C4-2B (cell line): ENCODE data around the gene MAPKAPK3.

Experiments
- ZFX ChIP-seq: fragments of 450-650 bp; IDR thresholded peaks from 2 replicates; pipeline ENCODE4 v1.6.1; 2017
- TF ChIP-seq, protein P1 (sequence below): fragments of 450-650 bp; conservative IDR thresholded peaks from 2 replicates; pipeline ENCODE4 v1.5.1; 2017; ENCODE audit warnings: mild to moderate bottlenecking

DNA sequence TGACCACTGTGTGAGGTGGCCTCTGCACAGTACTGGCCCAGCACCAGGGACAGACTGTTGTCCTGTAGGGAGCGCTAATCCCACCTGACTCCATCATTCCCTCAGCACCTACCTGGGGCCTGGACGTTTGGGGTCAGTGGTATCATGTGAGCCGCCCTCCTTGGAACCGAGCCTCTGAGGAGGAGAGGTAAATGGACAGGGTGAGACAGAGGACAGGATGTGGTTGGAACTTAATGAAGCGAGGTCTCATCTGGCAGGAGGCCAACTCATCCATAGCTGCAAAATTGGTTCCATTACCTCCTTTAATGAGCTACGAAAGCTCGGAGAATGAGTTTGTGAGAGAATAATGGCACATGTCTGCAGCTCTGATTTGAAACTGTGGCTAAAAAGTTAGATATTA, 13.9 kb downstream of the MAPKAPK3 start:
- TF ChIP-seq, protein P1, sequence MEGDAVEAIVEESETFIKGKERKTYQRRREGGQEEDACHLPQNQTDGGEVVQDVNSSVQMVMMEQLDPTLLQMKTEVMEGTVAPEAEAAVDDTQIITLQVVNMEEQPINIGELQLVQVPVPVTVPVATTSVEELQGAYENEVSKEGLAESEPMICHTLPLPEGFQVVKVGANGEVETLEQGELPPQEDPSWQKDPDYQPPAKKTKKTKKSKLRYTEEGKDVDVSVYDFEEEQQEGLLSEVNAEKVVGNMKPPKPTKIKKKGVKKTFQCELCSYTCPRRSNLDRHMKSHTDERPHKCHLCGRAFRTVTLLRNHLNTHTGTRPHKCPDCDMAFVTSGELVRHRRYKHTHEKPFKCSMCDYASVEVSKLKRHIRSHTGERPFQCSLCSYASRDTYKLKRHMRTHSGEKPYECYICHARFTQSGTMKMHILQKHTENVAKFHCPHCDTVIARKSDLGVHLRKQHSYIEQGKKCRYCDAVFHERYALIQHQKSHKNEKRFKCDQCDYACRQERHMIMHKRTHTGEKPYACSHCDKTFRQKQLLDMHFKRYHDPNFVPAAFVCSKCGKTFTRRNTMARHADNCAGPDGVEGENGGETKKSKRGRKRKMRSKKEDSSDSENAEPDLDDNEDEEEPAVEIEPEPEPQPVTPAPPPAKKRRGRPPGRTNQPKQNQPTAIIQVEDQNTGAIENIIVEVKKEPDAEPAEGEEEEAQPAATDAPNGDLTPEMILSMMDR, result no peak
- no peak for TF ChIP-seq ZFX
